Measurements from ENCODE around the gene GSE1.

GSE1 gene

DNA sequence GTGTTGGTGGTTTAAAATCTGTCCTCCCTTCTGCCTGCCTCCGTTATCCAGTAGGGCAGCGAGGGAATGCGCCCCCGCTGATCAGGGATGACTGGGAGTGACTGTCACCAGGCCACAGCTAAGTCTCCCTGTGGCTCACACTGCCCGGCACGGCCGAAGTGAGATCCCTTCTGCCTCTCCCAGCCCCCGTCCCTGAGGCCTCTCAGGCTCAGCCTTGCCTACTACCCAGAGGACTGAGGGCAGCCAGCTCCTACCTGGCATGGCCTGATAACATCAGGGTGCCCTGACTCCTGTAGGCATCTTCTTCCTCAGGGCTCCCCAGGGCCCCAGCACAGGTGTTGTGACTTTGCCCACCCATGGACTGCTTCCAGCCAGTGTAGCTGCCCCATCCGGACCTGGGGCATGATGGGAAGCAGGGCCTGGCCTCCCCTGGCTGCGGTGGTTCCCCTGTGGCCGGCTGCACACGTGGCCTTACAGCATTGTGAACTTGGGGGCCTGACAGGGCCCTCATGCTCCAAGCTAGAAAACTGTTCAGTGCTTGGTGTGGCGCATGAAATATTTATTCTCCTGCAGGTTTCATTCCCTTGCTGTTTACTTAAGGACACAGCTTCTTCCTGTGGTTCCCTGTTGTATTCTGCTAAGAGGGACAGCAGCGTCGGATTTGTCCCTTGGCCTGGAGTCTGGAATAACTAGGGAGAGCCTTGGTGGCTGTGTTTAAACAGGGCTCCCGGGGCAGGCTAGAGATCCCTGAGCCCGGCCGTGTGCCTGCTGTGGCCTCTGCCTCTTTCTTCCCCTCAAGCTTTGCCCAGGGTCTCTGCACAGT is 45.6 kb downstream of the GSE1 start:
- DNase-seq (ENCODE audit: low read depth in 2 of 2, low spot score in 1 of 2): no peak

DNA sequence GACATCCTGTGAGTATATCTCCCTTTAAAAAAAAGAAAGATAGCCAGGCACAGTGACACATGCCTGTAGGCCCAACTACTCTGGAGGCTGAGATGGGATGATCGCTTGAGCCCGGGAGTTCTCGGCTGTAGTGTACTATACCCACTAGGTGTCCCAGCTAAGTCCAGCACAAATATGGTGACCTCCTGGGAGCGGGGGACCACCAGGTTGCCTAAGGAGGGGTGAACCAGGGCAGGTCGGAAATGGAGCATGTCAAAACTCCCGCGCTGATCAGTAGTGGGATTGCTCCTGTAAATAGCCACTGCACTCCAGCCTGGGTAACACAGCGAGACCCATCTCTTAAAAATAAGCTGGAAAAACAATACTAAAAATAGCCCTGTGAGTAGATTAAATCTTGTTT is 46.2 kb downstream of the GSE1 start:
- no peak for DNase-seq (ENCODE audit: low read depth in 2 of 2, low spot score in 1 of 2)

DNA sequence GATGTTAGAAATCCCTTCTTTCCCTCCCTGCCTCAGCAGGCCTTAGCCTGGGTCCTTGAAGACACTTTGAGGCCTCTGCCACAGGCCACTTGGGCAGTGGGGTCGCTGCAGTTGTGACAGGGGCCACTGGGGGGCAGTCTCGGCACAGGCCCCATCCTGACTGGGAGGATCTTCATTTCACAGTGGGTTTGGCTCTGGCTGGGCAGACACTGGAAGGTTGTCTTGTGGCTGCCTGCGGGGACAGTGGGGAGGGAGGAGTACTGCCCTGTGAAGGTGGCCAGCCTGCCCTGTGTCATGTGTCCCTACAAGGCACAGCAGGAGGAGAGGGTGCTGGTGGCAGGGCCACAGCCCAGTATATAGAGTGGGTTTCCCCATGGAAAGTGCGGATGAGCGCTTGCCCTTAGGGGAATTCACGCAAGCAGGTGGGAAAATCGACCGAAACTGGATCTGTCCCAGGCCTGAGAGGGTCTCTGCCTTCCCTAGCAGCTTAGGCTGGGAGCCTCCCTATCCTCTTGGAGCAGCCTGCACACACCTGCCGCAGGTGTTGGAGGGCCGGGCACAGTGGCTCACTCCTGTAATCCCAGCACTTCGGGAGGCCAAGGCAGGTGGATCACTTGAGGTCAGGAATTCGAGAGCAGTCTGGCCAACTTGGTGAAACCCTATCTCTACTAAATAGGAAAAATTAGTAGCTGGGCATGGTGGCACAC is 46.8 kb downstream of the GSE1 start:
- DNase-seq (ENCODE audit: low read depth in 2 of 2, low spot score in 1 of 2): peak; percentile 23 to 31

DNA sequence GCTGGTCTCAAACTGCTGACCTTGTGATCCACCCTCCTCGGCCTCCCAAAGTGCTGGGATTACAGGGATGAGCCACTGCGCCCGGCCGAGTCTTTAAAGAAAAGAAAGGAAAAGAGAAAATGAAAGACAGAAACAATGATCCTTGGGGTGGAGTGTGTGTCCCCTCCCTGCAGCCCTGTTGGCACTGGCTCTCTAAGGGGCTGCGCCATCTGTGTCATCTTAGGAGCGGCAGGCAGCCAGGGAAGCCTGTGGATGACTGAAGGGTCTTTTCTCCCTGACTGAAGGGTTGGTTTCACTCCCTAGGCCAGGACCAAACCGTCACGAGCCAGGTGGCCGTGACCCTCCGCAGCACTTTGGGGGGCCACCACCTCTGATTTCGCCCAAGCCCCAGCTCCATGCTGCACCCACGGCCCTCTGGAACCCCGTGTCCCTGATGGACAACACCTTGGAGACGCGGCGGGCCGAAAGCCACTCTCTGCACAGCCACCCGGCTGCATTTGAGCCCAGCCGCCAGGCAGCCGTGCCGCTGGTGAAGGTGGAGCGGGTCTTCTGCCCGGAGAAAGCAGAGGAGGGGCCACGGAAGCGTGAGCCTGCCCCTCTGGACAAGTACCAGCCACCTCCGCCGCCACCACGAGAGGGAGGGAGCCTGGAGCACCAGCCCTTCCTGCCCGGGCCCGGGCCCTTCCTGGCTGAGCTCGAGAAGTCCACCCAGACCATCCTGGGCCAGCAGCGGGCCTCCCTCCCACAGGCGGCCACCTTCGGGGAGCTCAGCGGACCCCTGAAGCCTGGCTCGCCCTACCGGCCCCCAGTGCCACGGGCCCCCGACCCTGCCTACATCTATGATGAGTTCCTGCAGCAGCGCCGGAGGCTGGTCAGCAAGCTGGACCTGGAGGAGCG is 48.0 kb downstream of the GSE1 start:
- no peak for DNase-seq (ENCODE audit: low read depth in 2 of 2, low spot score in 1 of 2)

DNA sequence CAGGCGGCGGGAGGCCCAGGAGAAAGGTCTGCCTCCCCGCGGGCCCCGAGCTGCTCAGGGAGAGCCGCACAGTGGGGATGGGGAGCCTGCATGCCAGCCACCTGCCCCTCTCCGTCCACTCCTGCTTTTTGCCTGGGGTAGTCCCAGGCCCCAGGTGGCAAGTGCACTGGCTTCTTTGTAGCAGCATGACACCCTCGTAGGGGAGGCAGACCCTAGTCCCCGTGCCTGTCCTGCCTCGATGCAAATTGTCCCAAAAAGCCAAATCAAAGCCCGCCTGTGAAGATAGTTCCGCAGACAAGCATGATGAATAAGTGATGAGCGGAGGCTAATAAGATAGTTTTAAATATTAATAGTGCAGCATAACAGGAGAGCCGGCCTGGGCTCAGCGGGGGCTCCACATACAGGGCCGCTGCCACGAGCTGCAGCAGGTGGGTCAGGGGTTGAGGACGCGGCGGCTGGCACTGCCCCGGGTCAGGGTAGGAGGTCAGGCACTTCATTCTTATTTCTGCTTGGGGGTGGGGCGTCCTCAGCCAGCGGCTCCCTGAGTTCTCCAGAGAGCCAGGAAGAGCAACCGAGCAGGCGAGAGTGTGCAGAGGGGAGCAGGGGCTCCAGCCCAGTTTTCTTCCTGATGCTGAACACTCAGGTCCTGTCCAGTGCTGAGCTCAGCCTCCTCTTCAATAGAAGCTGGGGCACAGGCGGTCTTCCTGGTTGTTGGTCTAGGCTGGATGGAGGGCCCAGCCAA is 48.8 kb downstream of the GSE1 start:
- no peak for DNase-seq (ENCODE audit: low read depth in 2 of 2, low spot score in 1 of 2)

DNA sequence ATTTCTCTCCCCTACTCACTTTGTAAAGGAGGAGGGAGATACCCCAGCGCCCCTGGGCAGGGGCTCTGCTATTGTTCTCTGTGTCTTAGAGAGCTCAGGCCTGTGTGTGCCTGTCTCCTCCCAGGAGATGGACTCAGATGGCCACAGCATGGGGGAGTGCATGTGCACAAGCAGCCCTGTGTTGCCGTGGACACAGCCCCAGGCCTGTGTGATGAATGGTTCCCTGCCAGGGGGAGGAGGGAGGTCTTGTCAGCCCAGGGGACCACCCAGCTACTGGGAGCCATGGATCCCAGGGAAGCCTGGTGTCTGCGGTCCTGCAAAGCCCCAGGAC is 49.3 kb downstream of the GSE1 start:
- no peak for DNase-seq (ENCODE audit: low read depth in 2 of 2, low spot score in 1 of 2)

DNA sequence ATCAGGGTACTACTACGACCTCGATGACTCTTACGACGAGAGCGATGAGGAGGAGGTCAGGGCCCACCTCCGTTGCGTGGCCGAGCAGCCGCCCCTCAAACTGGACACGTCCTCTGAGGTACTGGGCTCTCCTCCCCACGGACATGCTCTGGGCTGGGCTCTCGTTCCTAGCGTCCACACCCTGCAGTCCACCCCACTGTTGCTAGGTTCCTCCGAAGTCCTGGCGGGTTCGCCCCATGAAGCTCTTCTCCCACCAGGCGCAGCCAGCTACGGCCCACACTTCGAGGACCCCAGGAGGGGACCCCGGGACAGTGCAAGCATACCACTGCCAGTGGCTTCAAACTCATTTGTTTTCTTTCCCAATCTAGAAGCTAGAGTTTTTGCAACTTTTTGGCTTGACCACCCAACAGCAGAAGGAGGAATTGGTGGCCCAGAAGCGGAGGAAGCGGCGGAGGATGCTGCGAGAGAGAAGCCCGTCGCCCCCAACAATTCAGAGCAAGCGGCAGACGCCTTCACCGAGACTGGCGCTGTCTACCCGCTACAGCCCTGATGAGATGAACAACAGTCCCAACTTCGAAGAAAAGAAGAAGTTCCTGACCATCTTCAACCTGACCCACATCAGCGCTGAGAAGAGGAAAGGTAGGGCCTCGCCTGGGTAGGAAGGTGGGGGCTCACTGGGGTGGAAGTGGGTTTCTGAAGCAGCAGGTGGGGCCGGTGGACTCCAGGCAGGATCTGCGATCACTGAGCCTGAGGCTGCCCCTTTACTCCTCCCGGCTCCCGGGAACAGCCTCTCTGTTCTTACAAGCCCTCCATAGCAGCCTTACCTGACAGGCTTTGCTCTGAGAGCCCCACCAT is 50.1 kb downstream of the GSE1 start:
- DNase-seq (ENCODE audit: low read depth in 2 of 2, low spot score in 1 of 2): no peak

DNA sequence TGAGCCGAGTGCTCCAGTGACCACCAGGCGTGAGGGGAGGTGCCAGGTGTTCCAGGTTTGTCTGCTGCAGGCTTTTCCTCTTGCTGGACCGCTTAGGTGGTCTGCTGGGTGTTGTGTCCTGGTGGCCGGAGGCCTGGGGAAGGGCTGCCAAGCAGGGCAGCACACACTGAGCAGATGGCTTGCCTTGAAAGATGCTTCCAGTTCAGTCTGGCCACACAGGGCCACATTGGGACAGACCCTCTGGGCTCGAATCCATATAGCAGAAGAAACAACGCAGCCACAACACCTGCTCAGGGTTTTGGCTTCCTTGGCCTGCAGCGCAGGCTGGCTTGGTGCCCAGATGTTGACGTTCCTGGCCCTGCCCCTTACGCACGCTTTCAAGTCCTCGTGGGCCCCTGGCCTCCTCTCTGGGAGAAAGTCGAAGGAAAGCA is 50.8 kb downstream of the GSE1 start:
- DNase-seq (ENCODE audit: low read depth in 2 of 2, low spot score in 1 of 2): no peak

DNA sequence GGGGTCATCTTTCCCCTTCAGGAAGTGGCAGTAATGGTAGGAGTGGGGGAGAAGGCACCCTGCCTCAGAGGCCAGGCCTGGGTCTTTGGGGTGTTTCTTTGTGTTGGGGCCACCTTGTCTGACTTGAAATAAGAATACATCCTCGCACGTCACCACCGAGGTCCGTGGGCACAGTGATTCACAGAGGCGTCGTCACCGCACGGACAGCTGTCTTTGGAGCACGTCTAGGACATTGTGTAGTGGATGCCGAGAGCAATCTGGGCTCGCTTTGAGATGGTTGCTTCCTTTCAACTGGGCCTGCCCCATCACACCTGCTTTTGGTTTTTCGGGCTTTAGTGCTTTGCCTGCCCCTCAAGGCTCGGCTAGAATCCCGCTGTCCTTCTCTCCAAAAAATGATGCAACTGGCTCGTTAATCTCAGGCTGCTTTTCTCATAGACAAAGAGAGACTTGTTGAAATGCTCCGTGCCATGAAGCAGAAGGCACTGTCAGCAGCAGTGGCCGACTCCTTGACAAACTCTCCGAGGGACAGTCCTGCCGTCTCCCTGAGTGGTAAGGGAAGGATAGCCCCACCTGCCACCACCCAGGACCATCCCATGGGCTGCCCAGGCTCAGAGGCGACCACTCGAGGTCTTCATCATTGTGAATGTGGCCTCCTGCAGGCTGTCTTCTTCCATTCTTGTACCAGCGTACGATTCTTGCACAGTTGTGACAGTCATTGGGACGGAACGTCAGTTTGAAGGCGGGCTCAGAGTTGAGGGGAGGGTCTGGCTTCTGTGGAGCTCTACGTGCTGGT is 51.7 kb downstream of the GSE1 start:
- DNase-seq (ENCODE audit: low read depth in 2 of 2, low spot score in 1 of 2): no peak

DNA sequence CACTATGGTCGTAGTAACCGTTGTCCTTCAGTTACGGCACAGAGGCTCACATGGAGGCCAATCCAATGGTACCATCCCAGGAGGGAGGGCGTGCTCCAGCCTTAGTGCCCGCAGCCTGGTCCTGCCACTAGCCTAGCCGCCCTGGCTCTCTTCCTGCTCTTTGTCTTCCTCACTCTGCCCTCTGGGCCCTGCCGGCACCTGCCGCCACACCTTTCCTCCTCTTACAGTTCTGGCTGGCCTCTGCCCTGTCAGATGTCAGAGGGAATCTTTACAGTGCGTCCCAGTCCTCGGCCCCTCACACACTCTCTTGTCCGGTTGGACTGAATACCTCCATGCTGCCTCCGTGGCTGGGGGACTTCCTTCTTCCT is 52.2 kb downstream of the GSE1 start:
- no peak for DNase-seq (ENCODE audit: low read depth in 2 of 2, low spot score in 1 of 2)

DNA sequence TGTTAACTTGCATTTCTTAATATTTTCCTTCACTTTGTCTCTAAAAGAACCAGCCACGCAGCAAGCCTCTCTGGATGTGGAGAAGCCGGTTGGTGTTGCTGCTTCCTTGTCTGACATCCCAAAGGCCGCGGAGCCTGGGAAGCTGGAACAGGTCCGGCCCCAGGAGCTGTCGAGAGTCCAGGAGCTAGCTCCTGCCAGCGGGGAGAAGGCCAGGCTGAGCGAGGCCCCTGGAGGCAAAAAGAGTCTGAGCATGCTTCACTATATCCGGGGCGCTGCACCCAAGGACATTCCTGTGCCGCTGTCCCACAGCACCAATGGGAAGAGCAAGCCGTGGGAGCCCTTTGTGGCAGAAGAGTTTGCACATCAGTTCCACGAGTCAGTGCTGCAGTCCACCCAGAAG is 52.8 kb downstream of the GSE1 start:
- no peak for DNase-seq (ENCODE audit: low read depth in 2 of 2, low spot score in 1 of 2)

DNA sequence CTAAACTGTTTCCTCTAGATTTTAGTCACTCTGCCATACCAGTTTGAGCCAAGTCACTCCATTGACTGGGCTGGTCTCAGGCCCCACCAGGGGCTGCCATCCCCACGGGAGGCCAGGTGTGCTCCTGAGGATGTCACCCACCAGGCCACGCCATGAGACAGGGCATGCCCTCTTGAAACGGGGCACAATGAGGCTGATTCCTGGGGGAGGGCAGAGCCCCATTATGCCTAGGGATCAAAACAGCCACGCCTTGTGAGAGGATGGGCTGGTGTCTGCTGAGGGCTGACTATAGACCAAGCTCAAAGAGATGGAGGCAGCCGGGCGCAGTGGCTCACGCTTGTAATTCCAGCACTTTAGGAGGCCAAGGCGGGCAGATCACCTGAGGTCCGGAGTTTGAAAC is 54.1 kb downstream of the GSE1 start:
- DNase-seq (ENCODE audit: low read depth in 2 of 2, low spot score in 1 of 2): no peak

DNA sequence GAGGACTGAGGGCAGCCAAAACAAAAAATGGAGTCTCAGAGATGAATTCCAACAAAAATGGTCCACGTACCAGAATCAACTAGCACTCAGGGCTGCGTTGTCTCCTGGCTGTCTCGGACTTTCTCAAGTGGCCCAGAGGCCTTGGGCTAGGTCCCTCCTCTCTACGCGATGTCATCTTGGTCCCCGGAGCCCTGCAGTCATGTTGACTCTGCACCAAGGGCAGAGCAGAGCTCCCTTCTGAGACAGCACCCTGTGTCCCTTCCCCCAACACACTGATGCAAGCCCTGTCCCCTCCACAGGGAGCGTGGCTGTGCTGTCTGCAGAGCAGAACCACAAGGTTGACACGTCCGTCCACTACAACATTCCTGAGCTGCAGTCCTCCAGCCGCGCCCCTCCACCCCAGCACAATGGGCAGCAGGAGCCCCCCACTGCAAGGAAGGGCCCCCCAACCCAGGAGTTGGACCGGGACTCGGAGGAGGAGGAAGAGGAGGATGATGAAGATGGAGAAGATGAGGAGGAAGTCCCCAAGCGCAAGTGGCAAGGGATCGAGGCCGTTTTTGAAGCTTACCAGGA is 54.8 kb downstream of the GSE1 start:
- DNase-seq (ENCODE audit: low read depth in 2 of 2, low spot score in 1 of 2): no peak

DNA sequence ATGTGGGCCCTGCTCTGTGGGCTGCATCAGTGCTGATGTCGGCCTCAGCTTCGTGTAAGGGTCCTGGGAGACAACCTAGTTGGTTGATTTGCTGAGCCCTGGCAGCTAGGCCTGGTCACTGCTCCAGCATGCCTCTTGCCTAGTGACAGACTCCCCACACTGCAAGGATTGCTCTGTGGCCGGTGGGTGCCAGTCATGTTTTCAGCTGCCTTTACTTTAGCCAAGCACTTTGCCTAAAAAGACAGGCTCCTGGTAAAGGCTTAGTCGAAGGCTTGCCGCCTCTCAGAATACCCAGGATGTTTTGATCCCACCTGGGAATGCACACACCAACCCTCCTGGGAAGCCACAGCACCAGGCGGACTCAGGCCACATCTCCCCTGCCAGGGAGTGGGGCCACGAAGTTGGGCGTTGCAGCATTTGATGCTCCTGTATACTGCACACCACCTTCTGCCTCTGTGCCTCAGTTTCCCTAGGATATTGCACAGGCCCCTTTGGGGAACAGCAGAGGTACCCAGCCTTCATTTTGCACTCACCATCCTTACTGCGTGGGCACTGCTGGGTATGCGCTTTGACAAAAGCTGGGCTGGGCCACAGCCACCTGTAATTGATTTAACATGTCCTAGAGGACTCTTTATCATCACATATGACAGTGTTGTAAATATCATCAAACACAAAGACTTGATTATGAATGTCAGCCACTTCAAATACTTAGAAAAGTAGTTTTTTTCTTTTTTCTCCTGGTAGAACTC is 55.7 kb downstream of the GSE1 start:
- DNase-seq (ENCODE audit: low read depth in 2 of 2, low spot score in 1 of 2): no peak

DNA sequence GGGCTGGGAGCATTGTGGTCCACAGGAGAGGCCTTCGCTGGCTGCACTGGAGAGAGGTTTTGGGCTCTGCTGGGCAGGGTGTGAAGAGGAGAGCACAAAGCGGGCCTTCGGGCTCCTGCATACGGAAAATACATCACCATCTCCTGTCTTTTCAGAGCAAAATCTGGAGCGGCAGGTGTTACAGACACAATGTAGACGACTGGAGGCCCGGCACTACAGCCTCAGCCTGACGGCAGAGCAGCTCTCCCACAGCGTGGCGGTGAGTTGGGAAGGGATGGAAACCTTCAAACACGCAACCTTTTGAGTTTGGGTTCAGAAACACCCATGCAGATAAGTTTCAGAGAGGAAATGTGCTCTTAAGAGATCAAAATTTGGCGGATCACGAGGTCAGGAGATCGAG is 57.7 kb downstream of the GSE1 start:
- DNase-seq (ENCODE audit: low read depth in 2 of 2, low spot score in 1 of 2): no peak

DNA sequence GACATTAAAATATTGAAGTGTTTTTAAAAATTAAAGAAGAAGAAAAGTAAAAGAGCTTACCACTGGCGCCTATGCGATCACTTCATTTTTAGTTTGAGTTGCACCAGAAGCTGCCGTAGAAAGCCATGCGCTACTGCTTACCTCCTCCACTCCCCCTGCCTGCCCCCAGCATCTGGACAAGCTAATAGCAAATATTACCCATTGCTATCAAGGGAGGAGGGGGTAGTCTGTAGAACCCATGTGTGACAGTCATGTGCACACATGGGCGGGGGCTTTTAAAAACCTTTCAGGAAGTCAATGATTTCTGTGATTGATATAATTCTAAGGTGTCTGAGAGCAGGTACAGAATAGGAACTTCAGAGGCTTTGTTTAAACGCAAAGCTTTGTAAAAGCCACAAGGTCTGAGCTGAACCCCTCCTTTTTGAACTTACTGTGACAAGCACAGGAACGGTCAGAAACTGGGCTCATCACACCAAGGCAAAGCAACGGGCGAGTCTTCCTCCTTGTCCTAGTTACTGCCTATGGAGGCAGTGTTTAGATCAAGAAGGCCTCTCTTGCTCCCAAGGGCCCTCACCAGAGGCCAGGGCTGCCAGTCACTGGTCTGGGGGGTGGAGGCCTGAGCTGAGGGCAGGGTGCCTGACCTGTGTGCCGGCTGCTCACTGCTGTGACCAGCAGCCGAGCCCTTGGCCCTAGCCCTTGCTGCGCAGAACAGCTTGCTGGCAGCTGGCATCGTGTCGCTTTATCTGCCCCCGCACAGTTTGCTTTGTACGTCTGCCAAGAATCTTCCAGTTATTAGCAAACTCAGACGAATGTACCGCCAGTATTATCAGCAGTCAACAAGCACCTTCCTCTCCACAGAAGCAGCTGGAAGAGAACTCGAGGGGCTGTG is 60.7 kb downstream of the GSE1 start:
- no peak for DNase-seq (ENCODE audit: low read depth in 2 of 2, low spot score in 1 of 2)

DNA sequence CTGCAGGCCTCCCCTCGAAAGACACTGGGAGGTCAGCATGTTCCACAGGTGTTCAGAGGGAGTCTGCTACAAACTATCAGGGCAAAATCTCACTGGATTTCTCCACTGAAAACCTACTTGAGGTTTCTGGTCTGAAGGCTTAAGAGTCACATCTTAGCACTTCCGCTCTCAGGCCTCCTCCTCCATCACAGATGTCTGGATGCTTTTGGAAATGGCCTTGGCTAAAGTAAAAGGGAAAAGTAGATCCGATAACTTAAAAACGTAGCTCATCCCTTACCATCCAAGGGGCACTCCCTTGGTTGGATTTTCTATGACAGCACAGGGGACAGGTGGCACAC is 61.3 kb downstream of the GSE1 start:
- DNase-seq (ENCODE audit: low read depth in 2 of 2, low spot score in 1 of 2): no peak

DNA sequence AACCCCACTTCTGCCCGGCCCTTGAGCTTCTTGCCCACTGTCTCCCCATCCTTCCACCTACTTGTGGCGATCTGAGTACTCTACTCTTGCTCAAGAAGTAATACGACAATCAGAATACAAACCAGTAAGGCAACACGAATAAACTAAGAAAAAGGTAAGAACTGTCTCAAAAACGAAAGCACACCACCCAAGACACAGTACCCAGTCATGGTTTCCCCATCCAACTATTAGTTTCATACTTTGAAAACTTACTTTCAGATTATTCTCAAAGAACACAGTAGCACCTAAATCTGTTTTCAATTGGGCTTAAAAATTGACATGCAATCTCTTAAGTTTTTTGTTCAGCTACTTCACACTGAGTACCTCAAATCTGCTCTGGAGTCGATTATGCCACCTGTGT is 61.7 kb downstream of the GSE1 start:
- DNase-seq (ENCODE audit: low read depth in 2 of 2, low spot score in 1 of 2): no peak
